Keratinocyte (primary cell): ENCODE results near the gene CASZ1. TPM values are rescaled to one million over a fixed set of nuclear protein-coding genes. Genes with fewer than 3 reads are reported as not detected.

Experiments used
- DNase-seq: peaks from one replicate; pipeline ENCODE4 v3.0.0-alpha.2; 2011; ENCODE audit warnings: low read depth, missing footprints, low spot score
- FAIRE-seq: peaks from 2 replicates; lab custom pipeline; 2011; peaks lifted over from hg19 to GRCh38; lab: Jason Lieb, UNC
- H2AFZ ChIP-seq: 2 replicates; pipeline ENCODE4 v1.6.0; 2012; ENCODE audit warnings: low read length, control low read depth, inconsistent platforms; ENCODE audit not compliant: control insufficient read depth
- H3K27ac ChIP-seq: 2 replicates; pipeline ENCODE4 v1.5.1; 2011; ENCODE audit warnings: low read length; ENCODE audit not compliant: control insufficient read depth, insufficient read depth
- H3K27me3 ChIP-seq: 3 replicates; pipeline ENCODE4 v1.6.0; 2011; ENCODE audit warnings: low read length; ENCODE audit not compliant: control insufficient read depth, insufficient read depth; ENCODE audit errors: extremely low read depth
- H3K36me3 ChIP-seq, 2 experiments: 2 replicates in 1 of 2; 3 replicates in 1 of 2; pipeline ENCODE4 v1.5.1; 2011; ENCODE audit warnings: low read length in 2 of 2, mild to moderate bottlenecking in 1 of 2; ENCODE audit not compliant: control insufficient read depth in 2 of 2, insufficient read depth in 2 of 2; ENCODE audit errors: extremely low read depth in 1 of 2
- H3K4me1 ChIP-seq: 3 replicates; pipeline ENCODE4 v1.5.1; 2011; ENCODE audit warnings: low read length; ENCODE audit not compliant: control insufficient read depth, insufficient read depth; ENCODE audit errors: extremely low read depth
- H3K4me2 ChIP-seq: 3 replicates; pipeline ENCODE4 v1.6.0; 2011; ENCODE audit warnings: low read depth, low read length; ENCODE audit not compliant: control insufficient read depth, insufficient read depth; ENCODE audit errors: extremely low read depth
- H3K4me3 ChIP-seq, 3 experiments: fragments of 200-600 bp in 1 of 3; sonication (generic) in 1 of 3; 2 replicates in 2 of 3; 3 replicates in 1 of 3; pipeline ENCODE4 v1.5.1; 2011 to 2016; ENCODE audit warnings: low read length in 3 of 3, mild to moderate bottlenecking in 3 of 3, control low read depth in 2 of 3, inconsistent platforms in 1 of 3, low read depth in 1 of 3, mixed read lengths in 1 of 3, mixed run types in 1 of 3, moderate library complexity in 1 of 3; ENCODE audit not compliant: control insufficient read depth in 2 of 3, insufficient read depth in 2 of 3; ENCODE audit errors: extremely low read depth in 1 of 3
- H3K79me2 ChIP-seq: 2 replicates; pipeline ENCODE4 v1.6.0; 2012; ENCODE audit warnings: low read length; ENCODE audit not compliant: control insufficient read depth, insufficient read depth
- H3K9ac ChIP-seq: 3 replicates; pipeline ENCODE4 v1.6.0; 2011; ENCODE audit warnings: low read length; ENCODE audit not compliant: control insufficient read depth, insufficient read depth; ENCODE audit errors: extremely low read depth
- H3K9me1 ChIP-seq: 3 replicates; pipeline ENCODE4 v1.6.0; 2011; ENCODE audit warnings: low read length; ENCODE audit not compliant: control insufficient read depth, insufficient read depth; ENCODE audit errors: extremely low read depth
- H3K9me3 ChIP-seq: 2 replicates; pipeline ENCODE4 v1.5.1; 2012; ENCODE audit warnings: low read depth, low read length; ENCODE audit not compliant: control insufficient read depth
- H4K20me1 ChIP-seq: 3 replicates; pipeline ENCODE4 v1.6.0; 2011; ENCODE audit warnings: low read length; ENCODE audit not compliant: control insufficient read depth, insufficient read depth; ENCODE audit errors: extremely low read depth
- CTCF ChIP-seq, 3 experiments: IDR thresholded peaks in 1 of 3; conservative IDR thresholded peaks in 1 of 3; optimal IDR thresholded peaks in 1 of 3; 2 replicates in 2 of 3; 3 replicates in 1 of 3; pipeline versions ENCODE3 to v1.5.1; 2011; ENCODE audit warnings: low read length in 3 of 3, mild to moderate bottlenecking in 3 of 3, moderate library complexity in 2 of 3, control low read depth in 1 of 3, inconsistent platforms in 1 of 3; ENCODE audit not compliant: insufficient read depth in 2 of 3; ENCODE audit errors: extremely low read depth in 1 of 3
- EZH2 ChIP-seq: IDR thresholded peaks from one replicate; pipeline ENCODE4 v1.6.1; 2012; ENCODE audit warnings: inconsistent platforms, mild to moderate bottlenecking, low read length, moderate library complexity
- dilution Hi-C: fragments of 300-500 bp; cut with MboI; formaldehyde crosslinking; loops from one replicate; pipeline ENCODE4 v1.7.0; 2020; ENCODE audit warnings: low sequenced_read_pairs; ENCODE audit not compliant: extremely low pct_ligation_motif_present
- polyA plus RNA-seq, 5 experiments: library from polyadenylated mRNA; depleted of rRNA in 3 of 5; stranded (reverse) in 3 of 5; stranded (forward) in 1 of 5; unstranded in 1 of 5; fragments of >200 nt; gene quantifications; 1 replicate in 1 of 5; 2 replicates in 3 of 5; 3 replicates in 1 of 5; pipeline versions ENCODE4 v1.2.1 to v1.2.3, GENCODE V29; 2011 to 2012; ENCODE audit warnings: missing spikeins in 2 of 5, low read depth in 1 of 5, low replicate concordance in 1 of 5

CASZ1 gene
- polyA plus RNA-seq, 1 donor (not counting 4 experiments of a cell fraction or from before 2014, with no cell fraction given), result 2.8 TPM

DNA sequence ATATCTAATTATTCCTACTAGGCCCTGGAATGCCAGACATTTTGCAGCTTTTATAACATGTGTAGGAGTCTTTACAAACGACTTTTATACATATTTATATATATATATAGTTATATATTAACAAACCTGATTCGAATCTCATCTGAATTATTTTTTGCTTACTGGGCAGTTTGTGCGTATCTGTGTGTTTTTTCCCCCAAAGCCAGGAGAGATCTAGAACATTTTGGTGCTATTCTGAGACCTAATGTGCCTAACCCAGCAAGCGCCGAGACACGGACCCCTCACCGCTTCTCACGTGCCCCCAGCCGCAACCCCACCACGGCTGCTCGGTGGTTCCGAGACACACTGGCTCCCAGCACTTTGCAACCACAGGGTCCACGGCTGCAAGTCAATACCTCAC lies 54.8 kb downstream of the CASZ1 start:
- Histone ChIP-seq H3K4me1 (peaks cover 20% of the 10 kb centered on the region), H3K27ac (no peak overlapping the region), H3K79me2 (no peaks in the 10 kb centered on the region), H2AFZ (no peak overlapping the region), H3K4me3 (no peak overlapping the region), H3K4me2 (no peak overlapping the region), H3K9me3 (no peaks in the 10 kb centered on the region), H3K9me1 (no peaks in the 10 kb centered on the region), H3K27me3 (no peaks in the 10 kb centered on the region), H3K36me3 (no peaks in the 10 kb centered on the region), H3K9ac (no peak overlapping the region), H4K20me1 (no peaks in the 10 kb centered on the region)
- no peak for FAIRE-seq
- no peak for DNase-seq
- dilution Hi-C loops, result no loop called here
- TF ChIP-seq CTCF (optimal IDR thresholded peaks at IDR 0.05 in 1 of 3, IDR thresholded peaks at IDR 0.05 in 1 of 3, conservative IDR thresholded peaks at IDR 0.05 in 1 of 3; ENCODE audit: extremely low read depth in 1 of 3, insufficient read depth in 2 of 3, low read length in 3 of 3) (no peak), EZH2 (no peak)

DNA sequence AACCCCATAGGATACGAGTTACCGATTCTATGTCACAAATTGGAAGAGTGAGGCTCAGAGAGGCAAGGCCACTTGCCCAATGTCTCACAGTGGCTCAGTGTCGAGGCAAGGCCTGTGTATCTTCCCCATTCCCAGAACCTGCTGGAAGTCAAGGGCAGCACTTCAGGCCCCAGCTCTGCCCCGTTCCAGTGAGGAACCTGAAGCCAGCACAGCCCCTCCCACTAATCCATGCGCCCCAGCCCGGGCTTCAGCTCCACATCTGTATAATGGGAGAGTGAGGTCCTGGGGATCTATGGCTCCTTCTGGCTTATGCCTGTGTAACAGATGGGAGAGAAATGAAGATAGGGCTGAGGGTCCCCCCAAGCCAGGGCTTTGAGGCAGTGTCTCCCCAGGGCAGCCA lies 56.3 kb downstream of the CASZ1 start:
- no peak overlapping the region for H3K4me3 ChIP-seq
- no peak overlapping the region for H3K27ac ChIP-seq
- TF ChIP-seq EZH2, result no peak
- no peak for TF ChIP-seq CTCF (optimal IDR thresholded peaks at IDR 0.05 in 1 of 3, IDR thresholded peaks at IDR 0.05 in 1 of 3, conservative IDR thresholded peaks at IDR 0.05 in 1 of 3; ENCODE audit: extremely low read depth in 1 of 3, insufficient read depth in 2 of 3, low read length in 3 of 3)
- H3K27me3 ChIP-seq, result no peaks in the 10 kb centered on the region
- no peak for DNase-seq
- H3K9ac ChIP-seq, result no peak overlapping the region
- H3K9me1 ChIP-seq, result no peaks in the 10 kb centered on the region
- H4K20me1 ChIP-seq, result no peaks in the 10 kb centered on the region
- dilution Hi-C loops, result no loop called here
- no peak overlapping the region for H2AFZ ChIP-seq
- H3K4me1 ChIP-seq, result peaks cover 12% of the 10 kb centered on the region
- H3K4me2 ChIP-seq, result no peak overlapping the region
- H3K36me3 ChIP-seq, result no peaks in the 10 kb centered on the region
- no peak for FAIRE-seq
- no peaks in the 10 kb centered on the region for H3K79me2 ChIP-seq
- H3K9me3 ChIP-seq, result no peaks in the 10 kb centered on the region
